Lower lobe of right lung (tissue), 2 donors: ENCODE measurements around the gene PKD2L2. TPM values are rescaled to one million over a fixed set of nuclear protein-coding genes. Genes with fewer than 3 reads are reported as not detected.

Experiments
- ATAC-seq, 2 donors: fragments of 200-7000 bp; cut with Tn5 transposase; one replicate each; pipeline ENCODE4 v1.9.1; 2020 to 2022; ENCODE audit warnings: mild to moderate bottlenecking in 2 of 2, moderate library complexity in 2 of 2
- DNase-seq: peaks from one replicate; pipeline ENCODE4 v3.0.0-alpha.2; 2020
- H3K27ac ChIP-seq: fragments of 200-600 bp; one replicate; pipeline ENCODE4 v1.8.0; 2022
- H3K27me3 ChIP-seq: fragments of 200-600 bp; one replicate; pipeline ENCODE4 v1.8.0; 2022; ENCODE audit warnings: low read depth
- H3K36me3 ChIP-seq: fragments of 200-600 bp; one replicate; pipeline ENCODE4 v1.8.0; 2022; ENCODE audit warnings: mild to moderate bottlenecking
- H3K4me1 ChIP-seq: fragments of 200-600 bp; one replicate; pipeline ENCODE4 v1.8.0; 2022
- H3K4me3 ChIP-seq: fragments of 200-600 bp; one replicate; pipeline ENCODE4 v1.8.0; 2022; ENCODE audit warnings: mild to moderate bottlenecking
- H3K9me3 ChIP-seq: fragments of 200-600 bp; one replicate; pipeline ENCODE4 v1.8.0; 2022
- CTCF ChIP-seq: fragments of 200-600 bp; IDR thresholded peaks from one replicate; pipeline ENCODE4 v1.8.0; 2022; ENCODE audit warnings: antibody characterized with exemption, mild to moderate bottlenecking
- intact Hi-C: fragments of 100-400 bp; cut with DNase I; formaldehyde crosslinking; loops from one replicate; pipeline ENCODE4 v1.11.0; 2022
- total RNA-seq: library from RNA; stranded (reverse); fragmentation: NEBNext Ultra II Directional; extraction: Animal tissue kit (Norgen Biotek cat#: 25700); gene quantifications from one replicate; pipeline ENCODE4 v1.2.1, GENCODE V29; 2021
- donor health status: DM: no; HTN: yes; CAD: no; lungs with severe emphysema.

Gene PKD2L2
- total RNA-seq, 1 donor from 2014 or later = not detected

GRCh38 chr5:137914758-137915157 lies 25.5 kb downstream of the PKD2L2 start:
- H3K36me3 ChIP-seq = no peaks in the 10 kb centered on the region
- intact Hi-C loops = no loop called here
- no peaks in the 10 kb centered on the region for H3K4me1 ChIP-seq
- DNase-seq (no peak), ATAC-seq (no peak)
- no peak overlapping the region for H3K4me3 ChIP-seq
- H3K9me3 ChIP-seq = peaks cover 5% of the 10 kb centered on the region
- TF ChIP-seq CTCF = no peak
- H3K27me3 ChIP-seq = no peaks in the 10 kb centered on the region
- no peak overlapping the region for H3K27ac ChIP-seq

GRCh38 chr5:137916923-137917322 lies 27.7 kb downstream of the PKD2L2 start:
- no peaks in the 10 kb centered on the region for H3K4me1 ChIP-seq
- no peaks in the 10 kb centered on the region for H3K36me3 ChIP-seq
- no peak overlapping the region for H3K4me3 ChIP-seq
- no peak for TF ChIP-seq CTCF
- H3K9me3 ChIP-seq = peaks cover 5% of the 10 kb centered on the region
- ATAC-seq (no peak), DNase-seq (no peak)
- H3K27ac ChIP-seq = no peak overlapping the region
- intact Hi-C loops = no loop called here
- no peaks in the 10 kb centered on the region for H3K27me3 ChIP-seq

- ATAC-seq (no peak), DNase-seq (no peak)
- Histone ChIP-seq H3K9me3 (no peaks in the 10 kb centered on the region), H3K36me3 (no peaks in the 10 kb centered on the region), H3K27me3 (no peaks in the 10 kb centered on the region), H3K4me3 (no peak overlapping the region), H3K27ac (no peak overlapping the region), H3K4me1 (no peaks in the 10 kb centered on the region)
- TF ChIP-seq CTCF = no peak
- intact Hi-C loops = no loop called here
Measured at GRCh38 chr5:137921931-137922330, 32.7 kb downstream of the PKD2L2 start.

GRCh38 chr5:137923856-137924255 lies 34.6 kb downstream of the PKD2L2 start:
- no peak for TF ChIP-seq CTCF
- DNase-seq (no peak), ATAC-seq (no peak)
- Histone ChIP-seq H3K4me3 (no peak overlapping the region), H3K27me3 (no peaks in the 10 kb centered on the region), H3K4me1 (no peaks in the 10 kb centered on the region), H3K27ac (no peak overlapping the region), H3K36me3 (peaks cover 5% of the 10 kb centered on the region), H3K9me3 (no peaks in the 10 kb centered on the region)
- intact Hi-C loops = no loop called here

- no peaks in the 10 kb centered on the region for H3K9me3 ChIP-seq
- H3K36me3 ChIP-seq = peaks cover 19% of the 10 kb centered on the region
- no peaks in the 10 kb centered on the region for H3K4me1 ChIP-seq
- TF ChIP-seq CTCF = no peak
- DNase-seq = no peak
- no peak overlapping the region for H3K4me3 ChIP-seq
- intact Hi-C loops = no loop called here
- no peaks in the 10 kb centered on the region for H3K27me3 ChIP-seq
- H3K27ac ChIP-seq = no peak overlapping the region
- ATAC-seq = no peak
Measured at GRCh38 chr5:137932800-137933199, 43.5 kb downstream of the PKD2L2 start.

GRCh38 chr5:137933491-137933911 lies 44.2 kb downstream of the PKD2L2 start:
- TF ChIP-seq CTCF = no peak
- Histone ChIP-seq H3K27me3 (no peaks in the 10 kb centered on the region), H3K4me1 (no peaks in the 10 kb centered on the region), H3K27ac (no peak overlapping the region), H3K36me3 (peaks cover 24% of the 10 kb centered on the region), H3K9me3 (no peaks in the 10 kb centered on the region), H3K4me3 (no peak overlapping the region)
- intact Hi-C loops = no loop called here
- ATAC-seq = no peak
- no peak for DNase-seq
